Left kidney (tissue), 2 donors: Measurements from ENCODE around the gene CACNB4. TPM values are rescaled to one million over a fixed set of nuclear protein-coding genes. Genes with fewer than 3 reads are reported as not detected.
A peak's percentile ranks its signal among the peaks of the same experiment; 100 is the strongest.
"Not testable (repeated sequence)": the region's sequence is repeated elsewhere in the genome, so short reads cannot be mapped to it uniquely, and the experiment has no call there.

ENCODE experiments used
- DNase-seq: peaks from one replicate; pipeline ENCODE4 v3.0.0-alpha.2; 2013
- polyA plus RNA-seq: library from polyadenylated mRNA; unstranded; fragments of 120-200 nt; gene quantifications from one replicate; pipeline ENCODE4 v1.2.1, GENCODE V29; 2013; ENCODE audit not compliant: insufficient read length

CACNB4 gene
- polyA plus RNA-seq, 1 donor: 15.5 TPM

DNA sequence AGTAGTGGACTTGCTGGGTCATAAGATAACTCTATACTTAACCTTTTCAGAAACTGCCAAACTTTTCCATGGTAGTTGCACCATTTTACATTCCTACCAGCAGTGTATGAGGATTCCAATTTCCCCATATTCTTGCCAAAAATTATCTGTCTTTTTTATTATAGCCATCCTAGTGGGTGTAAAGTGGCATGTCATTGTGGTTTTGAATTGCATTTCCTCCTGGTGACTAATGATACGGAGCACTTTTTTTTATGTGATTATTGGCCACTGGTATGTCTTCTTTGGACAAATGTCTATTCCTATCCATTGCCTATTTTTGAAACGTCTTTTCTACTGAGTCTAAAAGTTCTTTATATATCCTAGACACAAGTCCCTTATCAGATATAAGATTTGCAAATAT, 44.3 kb downstream of the CACNB4 start:
- DNase-seq: no peak

DNA sequence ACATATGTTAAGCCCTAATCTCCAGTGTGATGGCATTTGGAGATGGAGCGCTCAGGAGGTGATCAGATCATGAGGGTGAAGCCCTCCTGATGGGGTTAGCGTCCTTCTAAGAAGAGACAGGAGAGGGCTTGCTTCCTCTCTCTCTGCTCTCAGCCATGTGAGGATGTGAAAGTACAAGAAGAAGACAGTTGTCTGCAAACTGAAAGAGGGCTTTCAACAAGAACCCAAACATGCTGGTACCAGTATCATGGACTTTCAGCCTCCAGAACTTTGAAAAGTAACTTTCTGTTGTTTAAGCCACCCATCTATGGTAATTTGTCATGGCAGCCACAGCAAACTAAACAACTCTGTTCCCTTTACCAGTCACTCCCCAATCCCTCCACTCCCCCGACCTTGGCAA, 47.4 kb downstream of the CACNB4 start:
- no peak for DNase-seq

DNA sequence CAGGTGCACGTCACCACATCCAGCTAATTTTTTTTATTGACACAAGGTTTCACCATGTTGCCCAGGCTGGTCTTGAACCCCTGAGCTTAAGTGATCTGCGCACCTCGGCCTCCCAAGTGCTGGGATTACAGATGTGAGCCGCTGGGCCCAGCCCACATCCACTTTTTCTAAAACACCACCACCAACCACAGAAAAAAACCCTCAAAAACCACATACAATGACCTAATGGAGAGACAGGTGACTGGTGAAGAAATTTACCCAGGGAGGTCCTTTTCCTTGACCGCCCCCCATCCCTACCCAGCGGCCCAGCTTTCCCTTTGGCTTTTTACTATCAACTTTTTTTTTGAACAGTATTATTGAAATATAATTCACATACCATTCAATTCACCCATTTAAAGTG, 47.9 kb downstream of the CACNB4 start:
- DNase-seq: no peak

DNA sequence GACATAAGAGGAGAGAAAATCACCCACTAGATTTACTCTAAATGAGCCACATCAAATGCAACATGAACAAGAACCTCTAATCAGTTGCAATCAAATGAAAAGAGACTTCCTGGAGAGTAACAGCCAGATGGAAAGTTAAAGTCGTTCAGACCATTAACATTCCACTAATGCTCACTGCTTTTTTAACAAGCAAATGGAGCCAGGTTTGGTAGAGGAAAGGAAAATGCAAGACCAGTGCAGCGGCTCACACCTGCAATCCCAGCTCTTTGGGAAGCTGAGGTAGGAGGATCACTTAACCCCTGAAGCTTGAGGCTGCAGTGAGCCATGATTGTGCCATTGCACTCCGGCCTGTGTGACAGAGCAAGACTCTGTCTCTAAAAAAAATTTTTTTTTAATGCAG, 48.5 kb downstream of the CACNB4 start:
- no peak for DNase-seq

DNA sequence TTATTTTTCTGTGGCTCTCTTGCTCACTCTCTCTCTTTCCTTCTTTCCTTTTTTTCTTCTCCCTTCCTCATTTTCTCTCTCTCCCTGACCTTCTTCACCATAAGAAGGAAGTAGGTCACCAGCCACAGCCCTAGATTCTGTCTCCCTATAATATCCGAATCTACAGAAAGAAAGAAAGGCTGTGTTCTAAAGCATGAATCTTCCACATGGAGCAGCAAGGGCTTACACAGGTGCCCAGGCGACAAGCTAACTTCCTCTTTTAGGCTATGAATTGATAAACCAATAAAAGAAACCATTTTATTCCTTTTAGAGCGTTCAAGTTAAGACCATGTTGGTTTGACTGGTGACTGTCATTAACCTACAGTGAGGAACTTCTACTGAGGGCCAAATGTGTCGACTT, 49.3 kb downstream of the CACNB4 start:
- no peak for DNase-seq

DNA sequence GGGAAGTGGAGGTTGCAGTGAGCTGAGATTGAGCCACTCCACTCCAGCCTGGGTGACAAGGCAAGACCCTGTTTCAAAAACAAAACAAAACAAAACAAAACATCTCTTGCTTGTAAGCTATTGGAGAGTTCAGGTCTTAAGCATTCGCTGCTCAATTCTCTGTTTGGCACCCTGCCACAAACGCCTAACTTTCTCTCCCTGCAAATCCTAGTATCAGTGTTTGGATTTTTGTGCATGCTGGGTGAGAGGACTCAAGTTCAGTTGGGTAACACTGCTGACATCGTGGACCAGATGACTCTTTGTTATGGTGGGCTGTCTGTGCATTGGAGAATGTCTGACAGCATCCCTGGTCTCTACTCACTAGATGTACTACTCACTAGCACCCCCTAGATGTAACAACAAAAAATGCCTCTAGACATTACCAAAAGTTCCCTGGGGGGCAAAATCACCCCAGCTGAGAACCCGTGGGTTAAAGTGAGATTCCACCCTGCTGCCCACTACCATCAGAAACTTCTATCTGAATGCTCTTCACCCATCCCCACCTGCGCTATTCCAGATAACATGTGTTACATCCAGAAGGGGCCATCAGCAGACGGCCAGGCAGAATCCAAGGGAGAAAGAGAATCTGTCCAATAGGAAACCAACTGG, 50.9 kb downstream of the CACNB4 start:
- no peak for DNase-seq

DNA sequence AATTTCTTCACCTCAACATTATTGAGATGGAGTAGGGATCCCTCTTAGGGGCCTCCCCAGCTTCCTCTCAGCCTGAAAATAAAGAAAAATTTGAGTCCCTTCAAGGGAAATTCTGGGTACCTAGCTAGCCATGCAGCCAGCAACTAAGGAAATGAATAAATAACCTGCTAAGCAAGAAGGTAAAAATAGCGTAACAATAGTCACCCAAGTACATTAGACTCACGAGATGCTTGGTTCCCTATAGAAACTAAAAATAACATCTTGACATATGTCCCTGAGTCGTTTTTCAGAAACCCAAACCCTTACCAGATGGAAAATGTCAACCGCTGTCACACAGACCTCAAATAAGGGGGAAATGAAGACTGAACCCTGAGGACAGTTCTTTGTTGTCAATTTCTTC, 51.9 kb downstream of the CACNB4 start:
- DNase-seq: no peak

DNA sequence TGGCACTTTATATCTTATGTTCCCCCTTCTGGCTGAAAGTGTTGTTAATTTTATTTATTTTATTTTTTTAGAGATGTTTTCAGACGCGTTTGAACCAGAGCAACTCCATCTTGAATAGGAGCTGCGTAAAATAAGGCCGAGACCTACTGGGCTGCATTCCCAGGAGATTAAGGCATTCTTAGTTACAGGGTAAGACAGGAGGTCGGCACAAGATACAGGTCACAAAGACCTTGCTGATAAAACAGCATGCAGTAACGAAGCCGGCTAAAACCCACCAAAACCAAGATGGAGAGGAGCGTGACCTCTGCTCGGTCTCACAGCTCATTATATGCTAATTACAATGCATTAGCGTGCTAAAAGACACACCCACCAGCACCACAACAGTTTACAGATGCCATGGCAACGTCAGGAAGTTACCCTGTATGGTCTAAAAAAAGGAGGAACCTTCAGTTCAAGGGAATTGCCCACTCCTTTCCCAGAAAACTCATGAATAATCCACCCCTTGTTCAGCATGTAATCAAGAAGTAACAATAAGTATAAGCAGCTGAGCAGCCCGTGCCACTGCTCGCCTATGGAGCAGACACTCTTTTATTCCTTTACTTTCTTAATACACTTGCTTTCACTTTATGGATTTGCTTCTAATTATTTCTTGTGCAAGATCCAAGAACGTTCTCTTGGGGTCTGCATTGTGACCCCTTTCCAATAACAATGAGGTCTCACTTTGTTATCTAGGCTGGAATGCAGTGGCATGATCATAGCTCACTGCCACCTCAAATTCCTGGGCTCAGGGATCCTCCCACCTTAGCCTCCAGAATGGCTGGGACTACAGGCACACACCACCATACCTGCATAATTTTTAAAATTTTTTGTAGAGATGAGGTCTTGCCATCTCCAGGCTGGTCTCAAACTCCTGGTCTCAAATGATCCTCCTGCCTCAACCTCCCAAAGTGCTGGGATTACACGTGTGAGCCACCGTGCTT, 55.9 kb downstream of the CACNB4 start:
- no peak for DNase-seq

DNA sequence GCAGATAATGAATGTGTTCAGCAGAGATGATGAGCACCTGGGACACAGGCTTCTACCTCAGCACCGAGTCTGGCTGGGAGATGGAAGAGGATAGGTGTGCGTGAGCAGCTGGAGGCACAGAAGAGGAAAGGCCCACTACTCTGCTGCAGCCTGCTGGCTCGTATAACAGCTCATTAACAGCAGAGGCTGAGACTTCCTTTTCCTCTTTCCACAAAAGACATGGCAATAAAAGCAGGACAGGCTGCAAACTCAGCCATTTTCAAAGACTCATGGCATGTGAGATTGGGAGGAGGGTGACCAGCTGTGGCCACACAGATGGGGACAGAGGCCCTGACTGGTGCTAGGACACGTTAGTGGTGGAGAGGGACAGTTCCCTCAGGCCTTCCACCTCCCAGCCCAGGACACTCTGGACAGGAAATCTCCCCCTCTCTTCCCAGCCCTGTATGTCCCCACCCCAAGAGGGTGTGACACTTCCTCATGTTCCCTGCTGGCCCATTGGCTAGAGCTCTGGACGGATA, 60.3 kb downstream of the CACNB4 start:
- DNase-seq: peak; percentile 20

DNA sequence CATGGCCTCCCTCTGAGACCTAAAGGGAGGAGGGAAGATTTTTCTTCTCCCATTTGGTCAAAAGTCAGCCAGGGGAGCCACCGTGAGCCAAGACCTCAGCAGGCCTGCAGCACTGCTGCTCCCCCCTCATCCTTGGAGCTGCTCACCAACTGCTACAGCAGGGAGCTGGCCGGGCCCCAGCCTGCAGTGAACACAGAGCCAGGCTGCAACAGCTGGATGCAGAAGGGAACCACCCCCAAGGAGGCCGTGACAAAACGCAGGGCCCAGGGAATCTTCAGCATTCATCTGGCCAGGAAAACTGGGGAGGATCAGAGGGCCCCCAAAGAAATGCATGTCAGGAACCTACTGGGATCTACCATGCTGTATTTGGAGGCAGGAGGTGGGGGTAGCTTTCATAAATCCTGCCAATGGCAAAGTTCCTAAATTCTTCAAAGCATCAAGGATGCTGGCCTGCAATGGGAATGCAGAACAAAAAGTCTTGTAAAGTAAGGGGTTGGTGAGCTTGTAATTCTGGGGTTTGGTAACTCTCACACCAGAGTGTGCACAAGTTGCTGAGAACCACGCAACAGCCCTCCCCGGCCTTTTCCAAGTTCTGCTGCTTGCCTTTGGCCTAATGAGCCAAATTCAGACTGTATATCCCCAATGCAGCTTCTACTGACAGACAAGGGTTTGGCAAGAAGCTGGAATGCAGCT, 61.0 kb downstream of the CACNB4 start:
- no peak for DNase-seq

DNA sequence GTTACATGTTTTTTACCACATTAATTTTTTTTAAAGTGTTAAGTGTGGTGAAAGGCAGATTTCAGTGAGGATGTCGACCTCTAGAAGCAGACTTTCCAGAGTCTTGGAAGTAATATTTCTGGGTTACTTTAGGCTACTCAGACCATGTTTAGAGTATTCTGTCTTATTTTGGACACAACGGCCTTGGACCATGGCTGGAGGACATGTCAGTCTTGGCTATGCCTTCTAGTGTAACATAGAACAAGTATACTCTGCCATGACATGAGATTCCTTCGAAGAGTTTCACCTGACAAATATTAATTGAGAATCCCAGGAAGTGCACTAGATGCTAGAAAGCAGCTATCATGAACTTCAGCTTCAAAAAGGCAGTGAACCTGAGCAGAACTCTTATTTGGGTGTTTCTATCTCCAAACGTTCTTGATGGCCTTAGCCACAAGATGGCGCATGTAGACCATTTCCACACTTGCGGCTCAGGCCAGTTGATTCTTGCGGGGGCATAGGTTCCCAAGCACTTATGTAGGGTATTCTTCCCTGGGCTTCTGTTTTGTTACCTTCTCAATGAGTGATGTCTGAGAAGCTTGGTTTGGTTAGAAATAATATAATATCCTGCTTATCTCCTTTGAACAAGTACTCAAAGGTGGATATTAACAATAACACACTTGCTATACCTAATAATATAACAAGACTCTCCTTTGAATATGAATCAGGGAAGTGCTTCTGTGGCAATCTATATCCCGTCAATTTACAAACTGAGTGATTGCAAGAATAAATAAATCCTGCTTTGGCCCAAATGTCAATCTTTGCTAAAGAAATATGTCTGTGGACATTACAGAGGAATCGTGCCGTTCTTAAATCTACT, 62.0 kb downstream of the CACNB4 start:
- DNase-seq: peak; percentile 80

DNA sequence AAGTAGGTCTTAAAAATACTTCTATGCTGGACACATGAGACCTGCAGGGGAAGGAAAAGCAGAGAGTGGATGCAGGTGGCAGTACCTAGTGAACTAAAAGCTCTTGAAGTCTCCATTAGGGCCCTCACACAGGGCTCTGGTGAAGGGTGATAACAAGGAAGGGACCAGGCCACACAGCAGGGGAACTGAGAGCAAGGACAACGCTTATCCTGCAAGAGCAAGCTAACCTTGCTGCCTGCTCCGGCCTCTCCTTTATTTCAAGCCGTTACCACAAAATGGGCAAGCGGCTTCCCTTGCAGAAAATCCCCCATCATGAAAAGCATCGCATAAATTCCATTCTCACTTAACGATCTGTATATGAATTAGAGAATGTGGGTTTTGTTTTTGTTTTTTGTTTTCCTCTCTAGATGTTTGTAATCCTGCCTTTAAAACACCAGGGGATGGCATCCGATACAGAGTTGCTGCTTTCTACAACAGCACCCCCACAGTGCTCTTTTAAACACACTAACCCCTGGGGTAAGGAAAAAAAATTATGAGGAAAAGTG, 64.5 kb downstream of the CACNB4 start:
- no peak for DNase-seq

DNA sequence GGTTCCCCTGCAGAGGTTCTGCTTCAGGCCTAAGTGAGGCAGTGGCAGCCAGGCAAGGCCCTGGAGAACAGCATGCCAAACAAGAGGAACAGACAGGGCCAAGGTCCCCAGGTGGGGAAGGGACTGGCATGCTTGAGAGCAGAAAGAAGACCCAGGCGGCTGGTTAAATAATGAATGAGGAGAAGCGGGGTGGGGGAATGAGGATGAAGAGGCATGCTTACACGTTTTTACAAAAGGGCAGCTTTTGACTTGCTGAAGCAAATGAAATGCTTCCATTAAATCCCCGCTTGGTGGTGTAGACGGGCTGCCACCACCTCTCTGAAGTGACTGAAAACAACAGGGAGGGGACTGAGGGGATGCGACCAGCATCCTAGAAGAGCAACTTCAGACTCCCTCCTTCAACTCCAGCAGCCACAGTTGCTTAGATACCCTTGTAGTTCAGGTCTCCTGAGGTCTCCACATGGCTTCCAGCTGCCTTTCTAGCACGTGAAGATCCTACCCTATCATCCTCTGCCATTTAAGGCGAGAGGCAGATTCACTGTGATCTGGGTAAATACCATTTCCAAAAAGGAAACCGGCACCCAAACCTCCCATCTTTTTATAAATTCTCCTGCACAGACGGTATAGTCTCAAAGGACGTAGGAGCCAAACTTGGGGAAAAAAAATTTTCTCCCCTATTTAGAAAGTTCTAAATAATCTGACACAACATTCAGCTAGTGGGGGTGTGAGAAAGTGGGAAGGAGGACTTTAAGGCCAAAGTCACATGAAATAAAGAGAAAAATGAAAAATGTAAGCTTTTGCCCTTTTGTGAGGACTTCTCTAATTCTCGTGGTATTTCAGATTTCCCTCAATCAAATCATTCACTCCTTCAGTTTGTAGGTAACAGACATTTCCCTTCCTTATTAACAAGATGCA, 65.6 kb downstream of the CACNB4 start:
- DNase-seq: no peak

DNA sequence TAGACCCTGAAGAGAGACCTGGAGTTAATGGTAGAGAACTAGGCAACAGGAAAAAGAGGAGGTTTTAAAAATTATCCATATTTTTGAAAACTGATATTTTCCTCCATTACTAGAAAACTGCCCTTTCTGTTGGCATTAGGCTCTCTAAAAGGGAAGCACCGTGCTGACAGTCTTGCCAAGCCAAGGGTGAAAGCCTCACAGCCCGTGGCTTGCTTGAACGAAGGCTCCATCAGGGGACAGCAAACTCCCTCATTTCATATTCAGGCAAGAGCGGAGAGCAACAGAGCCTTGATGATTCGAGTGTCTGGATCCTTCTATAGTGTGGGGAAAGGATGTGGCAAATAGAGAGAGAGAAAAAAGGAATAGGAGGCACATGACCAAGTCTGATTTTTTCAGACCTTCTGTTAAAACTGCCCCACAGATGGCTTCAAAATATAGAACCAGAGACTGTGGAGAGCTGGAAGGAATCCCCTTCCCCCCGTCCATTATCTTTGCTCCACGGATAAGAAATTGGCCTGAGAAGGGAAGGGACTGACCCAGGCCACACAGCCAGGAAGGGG, 67.0 kb downstream of the CACNB4 start:
- DNase-seq: no peak

DNA sequence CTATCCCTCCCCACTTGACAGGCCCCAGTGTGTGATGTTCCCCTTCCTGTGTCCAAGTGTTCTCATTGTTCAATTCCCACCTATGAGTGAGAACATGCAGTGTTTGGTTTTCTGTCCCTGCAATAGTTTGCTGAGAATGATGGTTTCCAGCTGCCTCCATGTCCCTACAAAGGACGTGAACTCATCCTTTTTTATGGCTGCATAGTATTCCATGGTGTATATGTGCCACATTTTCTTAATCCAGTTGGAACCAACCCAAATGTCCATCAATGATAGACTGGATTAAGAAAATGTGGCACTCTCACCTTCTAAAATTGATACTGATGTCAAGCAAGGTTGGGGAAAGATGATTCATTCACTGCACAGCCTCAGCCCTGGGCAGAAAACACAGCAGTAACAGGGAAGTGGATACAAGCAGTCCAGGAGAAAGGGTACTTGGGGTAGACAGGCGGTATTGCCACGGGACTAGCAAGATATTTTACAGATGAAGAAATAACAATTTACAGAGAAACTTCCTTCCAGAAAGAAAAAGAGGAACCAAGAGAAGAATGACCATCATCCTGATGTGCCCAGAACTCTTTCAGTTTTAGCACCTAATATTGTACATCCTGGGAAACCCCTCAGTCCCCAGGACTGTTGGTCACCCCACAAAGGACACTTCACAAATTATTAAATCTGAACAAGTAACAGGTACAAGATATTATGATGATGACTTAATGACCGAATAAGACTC, 68.1 kb downstream of the CACNB4 start:
- DNase-seq: not testable (repeated sequence)

DNA sequence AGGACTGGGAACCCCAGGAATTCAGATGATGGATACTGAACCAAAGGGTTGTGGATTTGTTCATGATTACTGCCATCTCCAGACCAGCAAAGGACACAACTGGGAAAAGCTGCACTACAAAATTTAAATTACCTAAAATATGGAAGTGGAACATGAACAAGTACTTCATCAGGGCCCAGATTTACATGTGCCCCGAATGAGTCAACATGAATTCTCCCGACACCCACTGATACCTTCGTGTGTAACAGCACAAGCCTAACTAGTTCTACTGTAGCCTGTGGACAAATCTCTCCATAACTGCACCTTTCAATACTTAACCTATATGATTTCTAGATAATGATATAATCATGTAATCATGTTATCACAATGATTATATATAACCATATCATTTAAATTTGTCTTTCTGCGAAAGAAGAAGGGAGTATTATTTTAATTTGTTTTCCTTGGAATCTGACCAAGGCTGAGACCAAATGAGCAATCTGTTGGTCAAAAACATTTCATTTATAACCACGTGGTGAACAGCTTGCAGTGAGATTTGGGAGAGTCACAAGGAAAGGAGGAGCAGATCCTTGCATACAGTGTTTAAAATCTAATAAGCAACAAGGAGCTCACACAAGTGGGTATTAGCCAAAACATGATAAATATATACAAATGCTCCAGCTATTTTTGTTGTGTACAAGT, 70.5 kb downstream of the CACNB4 start:
- DNase-seq: no peak

DNA sequence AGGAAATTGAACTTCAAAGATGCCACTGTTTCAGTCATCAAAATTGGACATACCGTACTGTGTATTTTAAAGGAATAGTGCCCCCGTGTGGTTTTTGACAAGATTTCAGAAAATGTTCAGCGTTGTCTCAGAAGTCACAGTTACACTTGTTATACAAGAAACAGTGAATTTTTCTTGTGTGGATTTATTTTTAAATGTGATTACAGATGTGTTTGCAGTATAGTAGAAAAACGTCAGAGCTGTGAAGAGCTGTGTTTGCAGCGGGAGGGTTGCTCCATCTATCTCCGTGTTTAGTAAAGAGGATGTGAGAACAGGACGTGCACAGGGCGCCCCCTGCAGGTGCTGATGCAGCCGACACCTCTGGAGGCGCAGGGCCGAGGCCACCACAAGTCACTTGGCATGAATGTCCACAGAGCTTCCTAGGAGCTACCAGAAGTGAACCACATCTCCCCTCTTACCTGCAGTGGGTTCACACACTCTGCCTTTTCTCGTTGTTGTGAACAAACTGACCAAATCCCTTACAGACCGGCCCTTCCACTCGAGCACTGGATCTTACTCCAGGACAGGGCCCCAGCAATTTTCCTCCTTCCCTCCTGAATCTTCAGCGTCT, 73.1 kb downstream of the CACNB4 start:
- DNase-seq: peak; percentile 77

DNA sequence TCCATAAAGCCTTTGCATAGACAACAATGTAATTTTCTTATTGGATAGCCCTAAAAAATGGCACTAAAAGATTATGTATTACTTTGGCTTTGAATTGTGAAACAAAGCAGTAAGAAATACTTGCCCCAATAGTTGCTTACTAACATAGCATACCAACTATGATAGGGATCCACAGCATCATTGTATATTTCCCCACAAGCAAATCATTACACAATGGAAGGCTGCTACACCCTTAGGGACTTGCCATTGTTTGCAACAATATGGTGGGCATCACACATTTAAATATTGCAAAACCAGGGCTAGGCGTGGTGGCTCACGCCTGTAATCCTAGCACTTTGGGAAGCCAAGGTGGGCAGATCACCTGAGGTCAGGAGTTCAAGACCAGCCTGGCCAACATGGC, 74.4 kb downstream of the CACNB4 start:
- DNase-seq: no peak
